CD4-positive, alpha-beta T cell (primary cell): ENCODE results near the gene OGDHL. TPM values are rescaled to one million over a fixed set of nuclear protein-coding genes. Genes with fewer than 3 reads are reported as not detected.

Experiments
- ATAC-seq: fragments of 200-7000 bp; cut with Tn5 transposase; one replicate; pipeline ENCODE4 v1.10.0; 2022; ENCODE audit warnings: mild to moderate bottlenecking; ENCODE audit not compliant: poor library complexity
- CTCF ChIA-PET: fragments of 350-600 bp; sonication (Branson Sonifier 250); formaldehyde crosslinking; loops from one replicate; lab custom pipeline; 2021; ENCODE audit warnings: antibody characterized with exemption, inconsistent platforms; lab: Charles Lee
- POLR2A ChIA-PET: fragments of 350-600 bp; sonication (Branson Sonifier 250); formaldehyde crosslinking; loops from one replicate; lab custom pipeline; 2021; ENCODE audit warnings: antibody characterized with exemption, inconsistent platforms; lab: Charles Lee
- DNase-seq, 14 experiments: peaks; one replicate each; pipeline ENCODE4 v3.0.0-alpha.2; 2013 to 2020; ENCODE audit warnings: mixed read lengths in 2 of 14
- H3K27ac ChIP-seq, 2 donors: one replicate each; pipeline versions ENCODE4 v1.5.1 to v1.7.0; 2013; ENCODE audit warnings: low read length in 2 of 2, low read depth in 1 of 2, mild to moderate bottlenecking in 1 of 2
- H3K27me3 ChIP-seq, 2 experiments: 1 replicate in 1 of 2; 2 replicates in 1 of 2; pipeline versions ENCODE4 v1.6.1 to v1.7.0; 2013; ENCODE audit warnings: low read length in 2 of 2, control low read depth in 1 of 2, mild to moderate bottlenecking in 1 of 2, moderate library complexity in 1 of 2; ENCODE audit not compliant: insufficient read depth in 2 of 2, control insufficient read depth in 1 of 2
- H3K36me3 ChIP-seq: one replicate; pipeline ENCODE4 v1.6.1; 2013; ENCODE audit warnings: low read length, control low read depth; ENCODE audit not compliant: insufficient read depth
- H3K4me1 ChIP-seq: one replicate; pipeline ENCODE4 v1.6.1; 2013; ENCODE audit warnings: low read length, control low read depth; ENCODE audit not compliant: insufficient read depth
- H3K4me3 ChIP-seq: one replicate; pipeline ENCODE4 v1.5.1; 2013; ENCODE audit warnings: mild to moderate bottlenecking, low read length, moderate library complexity
- H3K9me3 ChIP-seq, 2 experiments: 1 replicate in 1 of 2; 2 replicates in 1 of 2; pipeline versions ENCODE4 v1.6.1 to v1.7.0; 2013; ENCODE audit warnings: low read length in 2 of 2, mild to moderate bottlenecking in 2 of 2, control low read depth in 1 of 2, moderate library complexity in 1 of 2; ENCODE audit not compliant: control insufficient read depth in 1 of 2, insufficient read depth in 1 of 2
- H3K27ac Mint-ChIP-seq: one replicate; pipeline ENCODE4 v1.8.0; 2020; ENCODE audit warnings: mixed read lengths
- H3K27me3 Mint-ChIP-seq: one replicate; pipeline ENCODE4 v1.8.0; 2021; ENCODE audit warnings: mixed read lengths
- H3K36me3 Mint-ChIP-seq: one replicate; pipeline ENCODE4 v1.8.0; 2021; ENCODE audit warnings: low read depth, mixed read lengths
- H3K4me1 Mint-ChIP-seq: one replicate; pipeline ENCODE4 v1.8.0; 2021; ENCODE audit warnings: low read depth, mixed read lengths
- H3K4me3 Mint-ChIP-seq: one replicate; pipeline ENCODE4 v1.8.0; 2020; ENCODE audit warnings: mild to moderate bottlenecking, mixed read lengths
- H3K9me3 Mint-ChIP-seq: one replicate; pipeline ENCODE4 v1.8.0; 2020; ENCODE audit warnings: mixed read lengths
- intact Hi-C, 2 experiments: fragments of 100-400 bp; cut with DNase I in 1 of 2; cut with micrococcal nuclease in 1 of 2; formaldehyde crosslinking; loops; one replicate each; pipeline versions ENCODE4 v1.15.1 to v1.9.0; 2023 to 2025; cut with DNase I, micrococcal nuclease
- total RNA-seq, 174 experiments: library from RNA in 2 of 174; stranded (reverse) in 2 of 174; gene quantifications; one replicate each; pipeline ENCODE4 v1.2.3 and lab custom pipeline; 2021 to 2026
- TF ChIP-seq, protein P1 (sequence below): fragments of 200-600 bp; IDR thresholded peaks from one replicate; pipeline ENCODE4 v1.8.0; 2022; ENCODE audit warnings: antibody characterized with exemption, mild to moderate bottlenecking

Gene OGDHL
- total RNA-seq, 2 experiments from 2014 or later = not detected

DNA sequence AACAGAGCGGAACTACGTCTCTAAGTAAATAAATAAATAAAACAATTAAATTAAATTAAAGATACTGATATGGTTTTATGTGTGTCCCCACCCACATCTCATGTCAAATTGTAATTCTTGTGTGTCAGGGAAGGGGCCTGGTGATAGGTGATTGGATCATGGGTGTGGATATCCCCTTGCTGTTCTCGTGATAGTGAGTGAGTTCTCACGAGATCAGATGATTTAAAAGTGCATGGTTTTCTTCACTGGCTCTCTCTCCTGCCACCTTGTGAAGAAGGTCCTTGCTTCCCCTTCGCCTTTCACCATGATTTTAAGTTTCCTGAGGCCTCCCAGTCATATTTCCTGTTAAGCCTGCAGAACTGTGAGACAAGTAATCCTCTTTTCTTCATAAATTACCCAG, 29.0 kb upstream of the OGDHL start:
- Histone ChIP-seq H3K36me3 (no peaks in the 10 kb centered on the region), H3K4me3 (no peak overlapping the region), H3K9me3 (no peaks in the 10 kb centered on the region), H3K27ac (no peak overlapping the region), H3K27me3 (no peaks in the 10 kb centered on the region), H3K4me1 (no peaks in the 10 kb centered on the region)
- H3K27me3 Mint-ChIP-seq = peaks cover 10% of the 10 kb centered on the region
- TF ChIP-seq, protein P1, sequence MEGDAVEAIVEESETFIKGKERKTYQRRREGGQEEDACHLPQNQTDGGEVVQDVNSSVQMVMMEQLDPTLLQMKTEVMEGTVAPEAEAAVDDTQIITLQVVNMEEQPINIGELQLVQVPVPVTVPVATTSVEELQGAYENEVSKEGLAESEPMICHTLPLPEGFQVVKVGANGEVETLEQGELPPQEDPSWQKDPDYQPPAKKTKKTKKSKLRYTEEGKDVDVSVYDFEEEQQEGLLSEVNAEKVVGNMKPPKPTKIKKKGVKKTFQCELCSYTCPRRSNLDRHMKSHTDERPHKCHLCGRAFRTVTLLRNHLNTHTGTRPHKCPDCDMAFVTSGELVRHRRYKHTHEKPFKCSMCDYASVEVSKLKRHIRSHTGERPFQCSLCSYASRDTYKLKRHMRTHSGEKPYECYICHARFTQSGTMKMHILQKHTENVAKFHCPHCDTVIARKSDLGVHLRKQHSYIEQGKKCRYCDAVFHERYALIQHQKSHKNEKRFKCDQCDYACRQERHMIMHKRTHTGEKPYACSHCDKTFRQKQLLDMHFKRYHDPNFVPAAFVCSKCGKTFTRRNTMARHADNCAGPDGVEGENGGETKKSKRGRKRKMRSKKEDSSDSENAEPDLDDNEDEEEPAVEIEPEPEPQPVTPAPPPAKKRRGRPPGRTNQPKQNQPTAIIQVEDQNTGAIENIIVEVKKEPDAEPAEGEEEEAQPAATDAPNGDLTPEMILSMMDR = no peak
- no peaks in the 10 kb centered on the region for H3K9me3 Mint-ChIP-seq
- ChIA-PET CTCF (no interaction called here), POLR2A (no interaction called here)
- H3K36me3 Mint-ChIP-seq = no peaks in the 10 kb centered on the region
- H3K27ac Mint-ChIP-seq = no peak overlapping the region
- intact Hi-C loops = no loop called here
- no peak for DNase-seq
- no peak for ATAC-seq
- no peak overlapping the region for H3K4me3 Mint-ChIP-seq
- no peaks in the 10 kb centered on the region for H3K4me1 Mint-ChIP-seq

DNA sequence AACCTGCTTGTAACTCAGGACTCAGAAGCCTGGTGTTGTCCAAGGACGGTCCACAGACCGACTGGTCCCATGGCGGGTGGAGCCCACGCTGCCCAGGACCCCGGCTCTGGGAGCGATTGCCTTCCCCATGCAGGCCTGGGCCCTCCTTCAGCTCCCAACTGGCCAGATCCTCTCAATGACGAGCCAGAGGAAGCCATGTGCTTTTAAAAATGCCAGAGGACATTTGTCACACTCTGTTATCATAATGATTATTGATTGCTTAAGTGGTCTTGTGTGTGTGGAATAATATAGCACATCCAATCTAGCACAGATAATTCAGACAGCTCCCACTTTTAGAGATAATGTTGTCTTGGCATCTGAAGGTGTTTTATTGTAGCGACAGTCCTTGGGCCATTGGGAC, 22.6 kb upstream of the OGDHL start:
- intact Hi-C loops = no loop called here
- Mint-ChIP-seq H3K4me1 (no peaks in the 10 kb centered on the region), H3K27ac (no peak overlapping the region), H3K9me3 (no peaks in the 10 kb centered on the region), H3K27me3 (peaks cover 21% of the 10 kb centered on the region), H3K4me3 (no peak overlapping the region), H3K36me3 (no peaks in the 10 kb centered on the region)
- DNase-seq (no peak), ATAC-seq (no peak)
- ChIA-PET POLR2A (no interaction called here), CTCF (no interaction called here)
- H3K4me3 ChIP-seq = no peak overlapping the region
- H3K36me3 ChIP-seq = no peaks in the 10 kb centered on the region
- TF ChIP-seq, protein P1 = no peak
- peaks cover 0 to 7% of the 10 kb centered on the region in 2 experiments for H3K27me3 ChIP-seq
- H3K4me1 ChIP-seq = no peaks in the 10 kb centered on the region
- no peak overlapping the region for H3K27ac ChIP-seq
- no peaks in the 10 kb centered on the region for H3K9me3 ChIP-seq

DNA sequence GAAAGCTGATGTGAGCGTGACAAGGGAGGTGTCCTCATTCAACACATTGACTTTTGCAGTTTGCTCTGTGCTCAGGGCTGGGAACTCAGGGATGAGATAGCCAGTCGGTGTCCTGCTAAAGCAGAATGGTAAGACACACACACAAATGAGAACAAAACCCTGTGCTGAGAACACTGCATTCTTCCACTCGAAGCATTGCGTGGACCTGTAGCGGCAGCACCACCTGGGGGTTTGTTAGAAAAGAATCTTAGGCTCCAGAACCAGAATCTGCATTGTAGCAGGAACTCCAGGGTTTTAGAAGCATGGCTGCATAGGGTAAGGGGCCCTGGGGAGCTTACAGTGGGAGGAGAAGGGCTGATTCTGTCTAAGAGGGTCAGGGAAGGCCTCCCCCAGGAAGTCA, 21.5 kb upstream of the OGDHL start:
- H3K36me3 Mint-ChIP-seq = no peaks in the 10 kb centered on the region
- H3K4me1 Mint-ChIP-seq = no peaks in the 10 kb centered on the region
- no peak overlapping the region for H3K4me3 ChIP-seq
- H3K27ac Mint-ChIP-seq = no peak overlapping the region
- H3K27me3 Mint-ChIP-seq = peaks cover 24% of the 10 kb centered on the region
- intact Hi-C loops = no loop called here
- H3K4me3 Mint-ChIP-seq = no peak overlapping the region
- TF ChIP-seq, protein P1 = no peak
- ChIA-PET CTCF (no interaction called here), POLR2A (no interaction called here)
- H3K4me1 ChIP-seq = no peaks in the 10 kb centered on the region
- no peak overlapping the region for H3K27ac ChIP-seq
- H3K36me3 ChIP-seq = no peaks in the 10 kb centered on the region
- peaks cover 0 to 3% of the 10 kb centered on the region in 2 experiments for H3K9me3 ChIP-seq
- ATAC-seq = no peak
- DNase-seq = no peak
- peaks cover 0 to 7% of the 10 kb centered on the region in 2 experiments for H3K27me3 ChIP-seq
- no peaks in the 10 kb centered on the region for H3K9me3 Mint-ChIP-seq
